ENCODE measurements around the gene COPS7A.

The COPS7A gene, protein sequence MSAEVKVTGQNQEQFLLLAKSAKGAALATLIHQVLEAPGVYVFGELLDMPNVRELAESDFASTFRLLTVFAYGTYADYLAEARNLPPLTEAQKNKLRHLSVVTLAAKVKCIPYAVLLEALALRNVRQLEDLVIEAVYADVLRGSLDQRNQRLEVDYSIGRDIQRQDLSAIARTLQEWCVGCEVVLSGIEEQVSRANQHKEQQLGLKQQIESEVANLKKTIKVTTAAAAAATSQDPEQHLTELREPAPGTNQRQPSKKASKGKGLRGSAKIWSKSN

DNA sequence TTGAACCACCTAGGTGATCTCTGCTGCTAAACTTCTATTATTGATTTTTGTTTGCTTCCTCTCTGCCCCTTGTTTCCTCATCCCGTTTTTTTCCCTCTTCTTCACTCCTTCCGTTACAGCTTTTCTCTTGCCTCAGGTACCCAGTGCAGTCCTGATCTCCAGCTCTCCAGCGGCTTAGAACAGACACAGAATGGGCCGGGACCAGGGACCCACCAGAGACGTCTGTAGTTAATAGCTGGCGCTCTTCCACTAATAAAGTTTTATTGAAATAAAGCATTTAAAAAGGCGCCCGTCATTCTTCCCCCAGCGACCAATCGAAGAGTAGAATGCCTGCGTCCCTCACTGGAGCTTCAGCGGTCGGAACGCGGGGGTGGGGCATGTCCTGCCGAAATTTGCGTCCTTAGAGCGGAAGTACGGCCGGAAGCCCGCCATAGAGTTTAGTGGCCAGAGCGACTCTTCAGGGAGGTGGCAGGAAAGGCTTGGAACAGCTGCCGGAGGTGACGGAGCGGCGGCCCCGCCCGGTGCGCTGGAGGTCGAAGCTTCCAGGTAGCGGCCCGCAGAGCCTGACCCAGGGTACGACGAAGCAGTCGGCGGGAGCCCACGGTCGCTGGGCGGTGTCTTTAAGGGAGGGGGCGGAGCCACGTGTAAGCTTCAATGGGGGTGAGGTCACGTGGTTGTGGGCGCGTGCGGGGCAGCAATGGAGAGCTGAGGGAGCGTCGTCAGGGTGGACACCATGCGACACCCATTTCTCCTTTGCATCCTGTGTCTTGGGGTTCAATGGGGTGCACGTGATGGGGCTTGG lies at the start of gene COPS7A:
TSS of gene COPS7A (plus strand) at position 440 of the 802 bp plus-strand sequence. CDS start 611 bp downstream, outside the sequence.
- peak; percentile 99 for DNase-seq

DNA sequence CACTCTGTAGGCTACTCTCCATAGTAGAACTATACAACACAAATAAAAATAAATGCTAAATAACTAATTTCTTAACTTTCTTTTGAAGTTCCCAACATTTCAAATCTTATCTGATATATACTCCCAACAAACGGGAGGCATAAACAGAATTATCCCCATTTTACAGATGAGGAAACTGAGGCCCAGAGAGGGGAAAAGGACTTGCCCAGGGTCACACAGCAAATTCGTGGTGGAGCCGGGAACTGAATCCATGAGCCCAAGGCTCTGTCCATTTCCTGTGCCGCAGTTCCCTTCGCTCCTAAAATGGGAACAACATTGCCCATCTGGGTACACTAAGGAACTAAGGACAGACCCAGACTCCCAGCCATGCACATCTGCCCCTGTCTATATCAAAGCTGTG lies 46.9 kb upstream of the COPS7A start:
- DNase-seq: no peak

DNA sequence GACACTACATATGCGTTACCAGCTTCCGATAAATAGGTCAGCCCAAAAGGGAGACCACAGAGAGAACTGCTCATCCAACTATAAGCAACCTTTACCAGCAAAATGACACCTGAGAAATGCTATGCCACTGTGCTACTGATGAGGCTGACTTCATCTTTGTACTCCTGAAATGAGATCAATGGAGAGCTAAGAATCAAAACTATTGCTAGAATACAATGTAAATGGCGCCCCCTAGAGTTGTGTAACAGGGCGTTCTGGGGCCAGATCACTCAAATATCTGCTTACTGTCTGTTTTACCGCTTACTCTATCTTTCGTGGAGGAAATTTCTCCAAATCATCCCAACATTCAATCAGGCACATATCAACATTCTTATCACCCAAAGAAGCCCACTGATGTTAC lies 39.2 kb upstream of the COPS7A start:
- DNase-seq: peak; percentile 82

DNA sequence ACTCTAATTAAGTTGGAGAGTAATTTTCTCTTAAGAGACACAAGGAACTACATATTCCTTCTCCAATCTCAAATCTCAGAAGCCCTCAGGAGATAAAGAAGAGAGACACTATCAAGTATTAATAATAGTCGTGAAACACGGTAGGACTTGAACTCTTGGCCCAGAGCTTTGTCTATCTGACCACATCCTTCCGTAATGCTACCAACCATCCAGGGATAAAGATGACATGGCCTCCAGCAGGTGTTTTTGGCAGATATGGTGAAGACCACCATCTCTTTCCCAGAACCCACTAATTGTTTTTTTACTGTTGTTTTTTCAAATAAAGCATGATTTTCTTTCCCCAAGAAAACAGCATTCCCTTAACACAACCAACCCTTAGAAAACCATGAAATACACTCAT lies 38.0 kb upstream of the COPS7A start:
- no peak for DNase-seq

DNA sequence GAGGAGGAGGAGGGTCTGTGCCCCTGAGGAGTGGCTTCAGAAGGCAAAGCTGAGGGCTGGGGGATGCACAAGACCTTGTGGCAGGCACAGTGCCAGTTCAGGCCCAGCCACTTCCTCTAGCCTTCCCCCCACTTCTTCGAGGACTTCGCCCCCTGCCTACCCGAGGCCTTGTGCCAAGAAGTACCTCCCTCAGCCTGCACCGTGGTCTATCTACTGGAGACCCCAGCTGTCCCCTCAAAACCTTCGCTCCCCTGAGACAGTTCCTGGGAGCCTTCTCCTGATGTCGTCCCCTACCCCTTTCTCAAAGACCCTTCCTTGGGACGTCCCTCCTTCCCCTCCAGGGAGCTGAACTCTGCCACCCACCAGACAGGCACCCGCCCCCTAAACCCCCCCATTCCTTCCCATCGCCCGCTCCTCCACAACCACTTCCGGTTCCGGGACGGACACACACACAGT lies 35.3 kb upstream of the COPS7A start:
- DNase-seq: peak; percentile 48

DNA sequence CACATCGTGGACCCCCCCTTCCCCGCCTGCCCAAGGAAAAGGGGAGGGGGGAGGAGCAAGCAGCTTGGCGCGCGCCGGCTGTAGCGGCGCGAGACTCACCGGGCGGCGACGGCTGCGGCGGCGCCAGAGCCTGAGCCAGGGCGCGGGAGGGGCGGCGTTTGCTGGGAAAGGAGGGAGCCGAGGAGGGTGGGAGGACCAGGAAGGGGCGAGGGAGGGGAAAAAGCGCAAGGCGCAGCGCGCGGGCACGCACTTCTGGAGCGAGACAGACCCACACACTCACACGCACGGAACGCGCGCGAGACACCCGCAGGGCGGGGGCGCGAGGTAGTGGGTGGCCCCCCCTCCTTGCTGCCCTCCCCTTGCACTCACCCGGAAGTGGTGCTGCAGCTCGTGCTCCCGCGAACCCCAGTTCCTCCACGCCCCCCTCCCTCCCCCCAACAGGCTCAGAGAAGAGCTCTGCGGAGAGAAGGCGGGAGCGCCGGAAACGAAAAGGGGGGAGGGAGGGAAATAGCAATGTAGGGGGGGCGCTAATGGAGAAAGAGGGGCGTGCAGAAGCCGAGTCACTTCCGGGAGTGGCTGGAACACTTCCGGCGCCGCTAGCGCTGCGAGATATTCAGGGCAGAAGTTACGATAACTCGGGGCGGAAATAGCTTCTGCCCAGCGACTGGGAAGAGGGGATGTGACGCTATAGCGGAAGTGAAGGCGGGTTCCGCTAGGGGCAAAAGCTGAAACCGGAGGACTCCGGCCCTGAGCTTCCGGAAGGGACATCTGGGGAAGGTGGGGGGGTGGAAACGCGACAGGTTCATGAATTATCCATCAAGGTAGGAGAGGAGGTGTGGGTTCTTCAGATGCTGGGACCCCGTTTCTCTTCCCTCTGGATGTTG lies 34.6 kb upstream of the COPS7A start, which contains the start of gene ZNF384:
TSS of gene ZNF384 (minus strand) at position 377 of the 884 bp plus-strand sequence. CDS start 9,855 bp downstream, outside the sequence.
- peak; percentile 99 for DNase-seq

DNA sequence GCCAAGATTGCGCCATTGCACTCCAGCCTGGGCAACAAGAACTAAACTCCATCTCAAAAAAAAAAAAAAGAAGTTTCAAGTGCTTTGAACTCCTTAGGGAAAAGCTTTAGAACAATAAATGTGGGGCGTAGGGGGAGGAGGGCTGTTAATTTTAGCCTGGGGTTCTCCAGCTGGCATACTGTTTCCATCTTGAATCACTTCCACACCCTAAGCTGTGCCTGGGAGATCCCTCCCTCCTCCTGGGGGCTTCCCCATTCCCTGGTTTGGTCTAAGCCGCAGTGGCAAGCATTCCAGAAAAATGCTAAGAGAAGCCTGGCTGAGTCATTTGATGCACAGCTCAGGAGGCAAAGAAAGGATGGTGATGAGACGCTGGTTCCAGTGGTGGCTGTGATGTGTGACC lies 32.4 kb upstream of the COPS7A start:
- no peak for DNase-seq

DNA sequence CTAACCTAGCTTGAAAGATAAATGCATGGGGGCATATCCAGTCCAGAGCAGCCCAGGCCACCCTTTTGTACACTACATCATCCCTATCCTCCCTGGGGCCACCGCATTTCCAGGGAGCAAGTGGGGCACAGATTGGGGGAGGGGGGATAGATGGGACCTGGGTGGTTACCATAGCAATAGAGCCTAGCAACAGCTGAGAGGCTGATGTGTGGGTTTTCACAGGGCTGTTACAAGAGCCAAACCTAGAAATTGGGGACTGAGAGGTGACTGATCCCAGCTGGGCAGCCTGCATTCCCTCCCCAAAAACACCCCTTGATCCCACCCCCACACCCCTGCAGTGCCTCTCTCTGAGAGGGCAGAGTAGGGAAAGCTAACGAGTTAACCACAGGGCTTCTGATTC lies 31.0 kb upstream of the COPS7A start:
- no peak for DNase-seq

DNA sequence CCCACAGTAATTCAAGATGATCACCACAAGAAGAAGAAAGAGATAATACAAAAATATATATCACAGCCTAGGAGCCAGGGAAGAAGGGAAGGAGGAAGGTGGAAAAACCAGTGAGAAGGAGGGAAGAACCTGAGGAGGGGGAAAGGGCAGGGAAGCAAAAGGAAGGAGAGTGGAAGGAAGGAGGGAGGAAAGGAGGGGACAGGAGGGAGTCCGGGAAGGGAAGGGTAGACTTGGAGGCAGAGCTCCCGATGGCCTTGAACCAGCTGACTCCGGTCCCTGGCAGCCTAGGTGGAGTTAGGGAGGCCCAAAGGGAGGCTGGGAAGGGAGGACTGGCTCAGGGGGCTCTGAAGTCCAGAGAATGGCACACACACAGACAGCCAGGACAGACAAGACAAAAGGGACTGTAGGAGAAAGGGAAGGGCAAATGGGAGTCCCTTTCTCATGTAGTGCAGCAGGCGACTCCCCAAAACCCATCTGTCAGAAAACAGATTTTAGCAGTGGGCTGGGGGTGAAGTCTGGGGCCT lies 30.0 kb upstream of the COPS7A start:
- DNase-seq: no peak

DNA sequence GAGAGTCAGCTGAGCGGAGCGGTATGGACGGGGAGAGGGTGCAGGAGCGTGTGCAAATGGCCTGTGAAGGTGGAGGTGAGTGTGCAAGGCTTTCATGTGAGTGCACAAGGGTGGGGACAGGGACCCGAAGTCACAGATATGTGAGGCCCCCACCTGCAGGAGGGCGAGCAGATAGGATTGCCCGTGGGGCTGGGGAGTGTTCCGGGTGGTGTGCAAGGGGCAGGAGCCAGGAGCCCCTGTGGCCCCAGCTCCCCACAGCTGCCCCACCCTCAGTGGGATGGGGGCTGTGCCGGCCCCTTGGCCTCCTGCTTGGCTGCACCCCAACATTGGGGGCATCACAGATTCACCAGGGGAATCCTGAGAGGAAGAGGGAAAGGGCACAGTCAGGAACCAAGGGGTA lies 29.1 kb upstream of the COPS7A start:
- DNase-seq: no peak

DNA sequence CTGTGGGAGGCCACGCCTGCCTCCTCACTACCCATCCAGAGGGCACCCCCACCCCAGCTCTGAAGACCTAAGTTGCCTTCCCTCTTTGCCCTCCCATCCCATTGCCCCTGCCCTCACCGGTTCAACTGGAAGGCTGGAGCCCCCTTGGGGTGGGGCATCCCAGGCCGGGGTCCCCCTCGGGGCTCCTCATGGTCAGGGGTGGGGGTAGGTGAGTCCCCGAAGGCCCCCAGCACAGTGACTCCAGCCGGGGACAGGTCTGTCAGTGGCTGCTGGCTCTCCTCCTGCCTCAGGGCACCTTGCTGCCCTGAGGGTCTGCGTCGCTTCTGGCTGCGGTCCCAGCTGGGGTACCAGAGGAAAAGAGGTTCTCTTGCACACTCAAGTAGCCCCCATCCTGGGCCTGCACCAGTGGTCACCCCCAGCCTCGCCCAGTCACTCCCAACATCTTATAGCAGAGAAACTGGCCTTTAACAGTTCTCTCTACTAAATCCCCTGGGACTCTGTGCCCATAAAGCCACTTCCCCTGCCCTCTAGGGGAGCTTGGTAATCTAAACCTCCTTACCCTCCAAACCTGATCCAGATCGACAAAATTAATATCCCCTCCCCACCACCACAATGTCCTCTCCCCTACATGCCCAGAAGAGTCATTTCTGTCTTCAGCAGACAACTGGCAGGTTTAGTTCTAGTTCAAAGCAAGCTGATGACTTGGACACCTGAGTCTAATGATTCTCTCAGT lies 28.4 kb upstream of the COPS7A start:
- DNase-seq: no peak

DNA sequence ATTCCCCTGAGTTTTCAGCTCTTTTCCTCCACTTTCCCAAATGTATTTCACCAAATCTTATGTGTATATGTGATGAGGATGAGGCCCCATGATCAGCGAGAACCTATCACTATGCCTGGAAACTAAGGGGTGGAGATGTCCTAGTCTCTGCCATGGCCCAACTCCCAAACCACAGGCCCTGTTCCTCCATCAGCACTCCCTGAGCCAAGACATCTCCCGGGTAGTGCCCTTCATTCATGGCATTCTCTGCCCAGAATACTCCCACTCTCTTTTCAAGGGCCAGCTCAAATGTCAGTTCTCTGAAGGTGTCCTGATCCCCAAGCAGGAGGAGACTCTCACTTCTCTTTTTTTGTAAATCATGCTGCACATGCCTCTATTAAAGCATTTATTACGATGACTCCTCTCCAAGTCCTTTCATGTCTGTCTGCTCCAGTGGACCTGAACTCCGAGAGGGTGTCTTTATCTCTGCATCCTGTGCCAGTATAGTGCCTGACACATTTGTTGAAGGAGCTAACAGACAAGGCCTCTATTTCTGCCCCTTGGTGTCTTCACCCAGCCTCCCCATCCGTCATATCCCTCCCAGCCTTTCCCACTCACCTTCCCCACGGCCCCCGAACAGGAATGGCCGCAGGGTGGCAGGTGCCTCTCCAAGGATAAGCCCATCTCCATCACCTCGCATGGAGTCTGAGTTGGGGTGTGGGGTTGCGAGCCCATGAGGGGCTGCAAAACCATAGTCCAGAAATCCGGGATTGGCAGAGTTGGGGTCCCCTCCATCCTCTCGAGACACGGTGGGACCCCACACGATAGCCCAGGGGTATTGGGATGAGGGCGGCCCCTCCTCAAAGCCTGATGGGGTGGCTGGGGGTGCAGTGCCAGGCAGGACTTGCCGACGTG lies 26.9 kb upstream of the COPS7A start:
- DNase-seq: no peak

DNA sequence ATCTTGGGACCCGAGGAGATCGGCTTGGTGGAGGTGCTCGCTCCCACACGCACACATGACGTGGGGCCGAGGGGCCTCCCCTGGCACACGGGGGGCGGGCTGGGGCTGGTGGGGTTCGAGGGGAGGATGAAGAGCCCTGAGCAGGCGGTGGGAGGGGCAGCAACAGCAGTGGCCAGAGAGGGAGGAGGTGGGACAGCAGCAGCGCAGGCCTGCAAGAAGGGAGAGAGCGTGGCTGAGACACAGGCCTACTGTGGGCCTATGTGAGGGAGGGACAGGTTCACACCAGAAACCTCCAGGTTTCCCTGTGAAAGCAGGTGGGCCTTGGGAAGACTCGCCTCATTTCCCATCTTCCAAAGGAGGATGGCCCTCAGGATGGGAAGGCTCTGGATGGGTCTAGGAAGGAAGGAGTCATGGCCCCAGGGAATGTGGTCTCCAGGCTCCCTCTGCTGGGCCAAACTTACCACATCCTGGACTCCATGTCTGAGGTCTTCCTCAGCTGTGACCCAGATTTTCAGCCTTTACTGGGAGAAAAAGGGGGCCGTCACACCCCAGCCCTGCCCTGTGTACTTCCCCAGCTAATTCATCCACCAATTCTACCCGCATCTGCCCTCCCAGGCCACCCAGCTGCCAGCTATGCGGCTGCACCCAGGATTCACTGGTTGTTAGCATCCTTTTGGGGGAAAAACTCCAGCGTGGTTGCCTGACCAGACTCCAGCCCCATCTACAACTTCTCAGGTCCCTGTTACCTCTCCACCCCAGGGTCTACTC lies 26.1 kb upstream of the COPS7A start:
- DNase-seq: no peak

DNA sequence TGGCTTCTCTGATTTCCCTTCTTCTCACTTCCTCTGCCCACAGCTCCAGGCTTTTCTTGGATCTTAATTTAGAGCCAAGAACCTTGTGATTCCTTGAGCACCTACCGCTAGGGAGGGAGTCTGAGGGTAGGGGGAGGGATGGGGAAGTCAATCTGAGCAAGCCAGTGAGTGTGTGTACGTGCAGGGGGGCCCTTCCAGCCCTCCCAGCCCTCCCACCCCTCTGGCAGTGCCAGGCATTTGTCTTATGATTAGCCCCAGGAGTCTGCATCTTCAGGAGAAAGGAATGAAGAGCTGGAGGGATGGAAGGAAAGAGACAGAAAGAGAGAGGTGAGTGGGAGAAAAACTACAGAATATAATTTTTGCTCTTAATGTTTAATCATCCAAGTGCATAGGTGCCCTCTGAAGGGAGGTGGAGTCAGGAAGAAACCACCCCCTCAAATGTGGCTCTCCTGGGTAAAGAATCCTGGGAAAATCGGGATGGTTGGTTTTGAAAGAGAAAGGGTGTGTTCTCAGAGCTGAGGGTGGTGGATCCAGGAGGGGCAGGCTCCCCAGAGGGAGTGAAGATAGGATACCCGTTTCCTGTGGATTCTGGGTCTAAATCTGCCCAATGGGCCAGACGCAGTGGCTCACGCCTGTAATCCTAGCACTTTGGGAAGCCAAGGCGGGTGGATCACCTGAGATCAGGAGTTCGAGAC lies 25.3 kb upstream of the COPS7A start:
- DNase-seq: no peak

DNA sequence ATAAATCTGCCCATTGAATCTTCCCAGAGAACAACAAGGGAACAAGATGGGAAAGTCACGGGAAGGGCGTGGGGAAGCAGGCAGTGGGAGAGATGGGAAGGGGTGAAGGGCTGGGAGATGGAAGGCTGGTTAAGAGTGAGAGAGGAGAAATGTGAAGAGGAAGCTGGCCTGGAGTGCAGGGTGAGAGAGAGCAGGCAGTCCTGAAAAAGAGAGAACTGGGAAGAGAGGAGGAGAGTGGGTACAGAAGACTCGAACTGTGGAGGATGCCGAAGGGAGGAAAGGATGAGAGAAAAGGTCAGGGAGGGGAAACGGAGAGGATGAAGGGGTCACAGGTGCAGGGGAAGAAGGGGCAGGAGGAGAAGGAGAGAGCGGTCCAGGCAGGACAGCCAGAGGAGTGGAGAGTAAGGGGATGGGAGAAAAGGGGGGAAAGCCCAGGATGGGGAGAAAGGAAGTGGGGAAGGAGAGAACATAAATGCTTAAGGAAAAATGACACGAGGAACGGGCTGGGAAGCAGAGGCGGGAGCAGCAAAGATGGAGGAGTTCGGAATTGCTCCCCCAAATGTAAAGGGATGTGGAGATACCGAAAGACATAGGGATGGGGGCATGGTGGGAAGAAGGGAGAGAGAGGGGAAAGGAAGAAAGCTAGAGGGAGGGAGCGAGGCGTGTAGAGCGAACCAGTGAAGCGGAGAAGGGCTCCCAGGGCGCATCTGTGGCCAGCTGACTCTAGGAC lies 24.4 kb upstream of the COPS7A start:
- DNase-seq: no peak

DNA sequence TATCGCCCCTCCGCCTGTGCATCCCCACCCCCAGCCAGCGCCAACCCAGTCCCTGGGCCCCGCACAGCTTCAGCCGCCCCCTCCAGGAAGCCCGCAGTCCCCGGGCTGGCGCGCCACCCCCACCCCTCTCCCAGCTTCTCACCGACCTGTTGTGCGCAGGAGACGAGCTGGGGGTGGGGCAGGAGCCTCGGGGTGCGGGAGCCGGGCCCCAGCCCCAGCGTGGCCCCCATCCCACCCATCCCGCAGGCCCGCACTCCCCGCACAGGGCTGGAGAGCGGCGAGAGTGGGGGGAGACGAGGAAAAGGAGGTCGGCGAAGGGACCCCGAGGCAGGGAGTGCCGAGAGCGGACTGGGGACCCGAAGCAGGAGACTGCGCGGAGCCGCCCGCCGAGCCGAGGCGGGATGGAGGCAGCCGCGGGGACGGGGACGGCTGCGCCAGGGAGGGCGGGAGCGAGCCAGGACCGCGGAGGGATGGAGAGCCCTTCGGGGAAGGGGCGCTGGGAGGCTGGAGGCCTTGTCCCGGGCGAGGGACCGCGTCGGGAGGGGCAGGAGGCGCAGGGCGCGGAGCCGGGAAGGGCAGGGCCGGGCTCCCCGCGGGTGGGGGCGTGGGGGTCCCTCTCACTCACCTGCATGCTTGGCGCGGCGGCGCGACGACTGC lies 23.7 kb upstream of the COPS7A start:
- no peak for DNase-seq

DNA sequence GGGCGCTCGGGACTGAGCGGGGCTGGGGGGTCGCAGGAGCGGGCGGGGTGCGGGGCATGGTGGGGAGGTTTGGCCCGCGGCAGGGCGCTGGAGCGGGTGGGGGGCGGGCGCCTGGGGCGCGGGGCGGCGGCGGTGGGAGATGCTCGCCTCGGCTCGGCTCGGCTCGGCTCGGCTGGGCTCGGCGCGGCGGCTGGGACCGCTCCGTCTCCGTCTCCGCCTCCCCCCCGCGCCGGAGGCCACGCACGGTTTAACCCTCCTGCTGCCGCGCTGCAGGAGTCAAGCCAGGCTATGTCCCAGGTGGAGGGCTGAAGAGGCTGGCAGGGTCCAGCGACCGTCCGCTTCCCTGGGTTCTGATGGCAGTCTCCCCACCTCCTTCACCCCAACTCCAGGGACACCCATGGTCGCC lies 23.2 kb upstream of the COPS7A start, which contains the start of gene PIANP:
TSS of gene PIANP (minus strand) at position 170 of the 406 bp plus-strand sequence. CDS start 2,754 bp downstream, outside the sequence.
- no peak for DNase-seq

DNA sequence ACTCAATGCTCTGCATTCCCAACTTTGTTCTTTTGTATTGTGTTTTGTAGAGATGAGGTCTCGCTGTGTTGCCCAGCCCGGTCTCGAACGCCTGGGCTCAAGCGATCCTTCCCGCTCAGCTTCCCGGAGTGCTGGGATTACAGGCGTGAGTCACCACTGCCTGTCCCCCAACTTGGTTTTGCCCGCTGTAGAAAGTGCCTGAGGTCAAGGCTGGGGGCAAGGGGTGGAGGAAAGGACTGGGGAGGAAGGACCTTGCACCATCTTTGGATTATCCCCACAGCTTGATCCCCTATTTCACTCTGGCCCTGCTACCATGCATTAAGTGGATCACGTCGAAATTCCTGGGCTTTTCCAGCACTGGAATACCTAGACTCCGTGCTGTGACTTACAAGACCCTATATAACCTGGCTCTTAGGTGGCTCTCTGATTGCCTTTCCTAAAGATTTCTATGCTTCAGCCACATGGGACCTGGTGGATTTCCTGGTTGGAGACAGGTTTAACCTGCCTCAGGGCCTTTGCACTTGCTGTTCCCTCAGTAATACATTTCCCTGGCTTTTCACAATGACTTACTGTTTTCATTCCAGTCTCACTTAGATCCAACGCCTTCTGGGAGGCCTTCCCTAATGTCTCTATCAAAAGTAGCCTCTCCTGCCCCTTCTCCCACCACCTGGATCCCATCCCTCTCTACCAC lies 22.6 kb upstream of the COPS7A start:
- DNase-seq: no peak

All from activated CD4-positive, alpha-beta T cell treated with anti-CD3 and anti-CD28 coated beads, Interleukin-10, Interleukin-2, amounts not matched to agents 100 ng/mL and 50 ng/mL, durations not matched to agents 16 hours and 8 hours (primary cell).